K562 (cell line): ENCODE data around the gene MPI. TPM values are rescaled to one million over a fixed set of nuclear protein-coding genes. Genes with fewer than 3 reads are reported as not detected.

ENCODE experiments used
- BHLHE40 ChIP-seq: IDR thresholded peaks from 2 replicates; pipeline ENCODE4 v1.6.1; 2011; ENCODE audit warnings: low read length, improper control_type of control experiment
- BRF1 ChIP-seq: IDR thresholded peaks from 3 replicates; pipeline ENCODE4 v1.6.1; 2011; ENCODE audit warnings: borderline replicate concordance, mild to moderate bottlenecking; ENCODE audit not compliant: insufficient read length; ENCODE audit errors: extremely low read depth
- CBX8 ChIP-seq: fragments of 200-600 bp; sonication (generic); IDR thresholded peaks from 2 replicates; pipeline ENCODE4 v1.6.1; 2012; ENCODE audit warnings: borderline replicate concordance, mixed run types, low read depth, mild to moderate bottlenecking, moderate library complexity, mixed read lengths, low read length, control low read depth, inconsistent platforms; ENCODE audit not compliant: poor library complexity, severe bottlenecking; ENCODE audit errors: extremely low read depth
- CXXC5 ChIP-seq: fragments of 250-450 bp; sonication (Bioruptor Pico); IDR thresholded peaks from 2 replicates; pipeline ENCODE4 v1.8.0; 2022; ENCODE audit warnings: inconsistent platforms, mild to moderate bottlenecking, moderate library complexity
- ERF ChIP-seq: fragments of 450-650 bp; formaldehyde crosslinking; IDR thresholded peaks from 2 replicates; pipeline ENCODE4 v1.4.0; 2020; ENCODE audit warnings: mild to moderate bottlenecking, mixed read lengths
- HDAC8 ChIP-seq: fragments of 450-650 bp; IDR thresholded peaks from 2 replicates; pipeline ENCODE4 v1.6.1; 2016; ENCODE audit warnings: mild to moderate bottlenecking, missing genetic modification characterization, moderate library complexity, missing compliant biosample characterization
- HNRNPH1 ChIP-seq: fragments of 200-400 bp; formaldehyde crosslinking; optimal IDR thresholded peaks from 2 replicates; pipeline ENCODE3; 2017; ENCODE audit warnings: low read depth, mild to moderate bottlenecking, low read length, moderate library complexity
- ILK ChIP-seq: fragments of 450-650 bp; IDR thresholded peaks from 2 replicates; pipeline ENCODE4 v1.6.1; 2016; ENCODE audit warnings: missing genetic modification characterization, low read depth, mild to moderate bottlenecking, missing compliant biosample characterization, moderate library complexity, borderline replicate concordance
- JUN ChIP-seq, 2 experiments: sonication (generic) in 1 of 2; formaldehyde crosslinking in 1 of 2; IDR thresholded peaks; 2 replicates each; pipeline versions ENCODE4 v1.6.1 to v1.8.0; 2012 to 2022; ENCODE audit warnings: borderline replicate concordance in 2 of 2, mild to moderate bottlenecking in 2 of 2, improper control_type of control experiment in 1 of 2, low read depth in 1 of 2, low read length in 1 of 2, missing genetic modification reagents in 1 of 2
- MBD2 ChIP-seq: sonication (generic); IDR thresholded peaks from 2 replicates; pipeline ENCODE4 v1.6.1; 2016; ENCODE audit warnings: low read depth, borderline replicate concordance
- MEIS2 ChIP-seq: fragments of 450-650 bp; IDR thresholded peaks from 2 replicates; pipeline ENCODE4 v1.6.1; 2014; ENCODE audit warnings: mild to moderate bottlenecking; ENCODE audit not compliant: partially characterized antibody
- MLX ChIP-seq, 2 experiments: fragments of 450-650 bp in 1 of 2; sonication (generic) in 1 of 2; formaldehyde crosslinking; conservative IDR thresholded peaks; 2 replicates each; pipeline versions ENCODE4 v1.4.0 to v1.8.1; 2020 to 2022; ENCODE audit warnings: mild to moderate bottlenecking in 1 of 2, missing genetic modification reagents in 1 of 2
- PHB2 ChIP-seq: fragments of 450-650 bp; IDR thresholded peaks from 2 replicates; pipeline ENCODE4 v1.6.1; 2017; ENCODE audit warnings: low read depth
- POLR2H ChIP-seq: IDR thresholded peaks from 2 replicates; pipeline ENCODE4 v1.6.1; 2016; ENCODE audit warnings: missing genetic modification characterization, low read depth, mild to moderate bottlenecking, control low read depth, missing compliant biosample characterization, moderate library complexity
- RB1 ChIP-seq: fragments of 450-650 bp; IDR thresholded peaks from 2 replicates; pipeline ENCODE4 v1.6.1; 2017; ENCODE audit warnings: low read depth, mild to moderate bottlenecking
- SIN3A ChIP-seq, 2 experiments: fragments of 150-350 bp in 1 of 2; IDR thresholded peaks; 2 replicates each; pipeline ENCODE4 v1.6.1; 2011 to 2016; ENCODE audit warnings: borderline replicate concordance in 2 of 2, low read depth in 2 of 2, low read length in 2 of 2, mild to moderate bottlenecking in 2 of 2, moderate library complexity in 2 of 2; ENCODE audit not compliant: control insufficient read depth in 1 of 2
- SMARCC2 ChIP-seq: fragments of 450-650 bp; IDR thresholded peaks from 2 replicates; pipeline ENCODE4 v1.6.1; 2017; ENCODE audit warnings: antibody characterized with exemption, moderate library complexity, mild to moderate bottlenecking, low read depth
- TAL1 ChIP-seq: fragments of 450-650 bp; IDR thresholded peaks from 2 replicates; pipeline ENCODE4 v1.6.1; 2016; ENCODE audit warnings: mild to moderate bottlenecking
- TCF7 ChIP-seq: sonication (generic); IDR thresholded peaks from 2 replicates; pipeline ENCODE4 v1.6.1; 2016; ENCODE audit warnings: antibody characterized with exemption, borderline replicate concordance
- ZHX1 ChIP-seq: fragments of 150-350 bp; conservative IDR thresholded peaks from 2 replicates; pipeline ENCODE4 v1.6.1; 2014; ENCODE audit warnings: low read length
- ZNF239 ChIP-seq: fragments of 250-450 bp; sonication (Bioruptor Pico); IDR thresholded peaks from 2 replicates; pipeline ENCODE4 v1.4.0; 2020; ENCODE audit warnings: mild to moderate bottlenecking
- ZNF77 ChIP-seq: fragments of 250-450 bp; sonication (Bioruptor Pico); IDR thresholded peaks from 2 replicates; pipeline ENCODE4 v1.5.0; 2020
- polyA plus RNA-seq, 8 experiments: library from polyadenylated mRNA; depleted of rRNA in 4 of 8; stranded (reverse) in 5 of 8; unstranded in 3 of 8; fragments of >200 nt; fragmentation: Nextera tagmentation in 2 of 8; fragmentation: Illumina TruSeq in 1 of 8; extraction: Ambion mirVana in 2 of 8; extraction: Trizol in 1 of 8; gene quantifications; 2 replicates each; pipeline versions ENCODE4 v1.2.1 to v1.2.3, GENCODE V29; 2011 to 2014; ENCODE audit warnings: inconsistent platforms in 1 of 8, missing spikeins in 1 of 8
- total RNA-seq, 7 experiments: library from RNA; depleted of rRNA in 6 of 7; stranded (reverse); fragments of >200 nt in 6 of 7; fragmentation: Illumina TruSeq in 2 of 7; extraction: Trizol in 2 of 7; gene quantifications; 2 replicates each; pipeline versions ENCODE4 v1.2.1 to v1.2.3, GENCODE V29; 2011 to 2021; ENCODE audit warnings: low replicate concordance in 1 of 7
- TF ChIP-seq, protein P1 (sequence below): fragments of 250-450 bp; sonication (Bioruptor Pico); IDR thresholded peaks from 2 replicates; pipeline ENCODE4 v1.5.0; 2021

The MPI gene
- total and polyA plus RNA-seq, 9 of the 15 experiments (the other 6 are each of a cell fraction or from before 2014, with no cell fraction given) = 30.7 to 105 (median 40.5) TPM

- TF ChIP-seq POLR2H (tag) (peak; percentile 87), SIN3A (IDR thresholded peaks at IDR 0.05; ENCODE audit: borderline replicate concordance in 2 of 2, control insufficient read depth in 1 of 2, low read depth in 2 of 2, low read length in 2 of 2) (peak; percentile 48 to 85; a peak in 2 of 4 replicates), JUN (IDR thresholded peaks at IDR 0.05; ENCODE audit: borderline replicate concordance, low read depth, low read length) (no peak), JUN (CRISPR knock-in tag; IDR thresholded peaks at IDR 0.05; ENCODE audit: borderline replicate concordance) (no peak; the same call in 1 of the 2 replicates), HDAC8 (tag) (no peak), PHB2 (no peak), CBX8 (no peak), BRF1 (no peak), TCF7 (no peak), ZHX1 (no peak), ZNF77 (CRISPR knock-in tag) (no peak), HNRNPH1 (no peak), TAL1 (no peak), BHLHE40 (peak; percentile 96), MEIS2 (peak; percentile 87), MBD2 (no peak; the same call in 1 of the 2 replicates), ZNF239 (CRISPR knock-in tag) (no peak), ERF (CRISPR knock-in tag) (no peak), MLX (CRISPR knock-in tag; conservative IDR thresholded peaks at IDR 0.05) (no peak), RB1 (peak; percentile 94; the same call in 1 of the 2 replicates), ILK (tag) (no peak), CXXC5 (peak; percentile 96), SMARCC2 (no peak)
- TF ChIP-seq, protein P1, sequence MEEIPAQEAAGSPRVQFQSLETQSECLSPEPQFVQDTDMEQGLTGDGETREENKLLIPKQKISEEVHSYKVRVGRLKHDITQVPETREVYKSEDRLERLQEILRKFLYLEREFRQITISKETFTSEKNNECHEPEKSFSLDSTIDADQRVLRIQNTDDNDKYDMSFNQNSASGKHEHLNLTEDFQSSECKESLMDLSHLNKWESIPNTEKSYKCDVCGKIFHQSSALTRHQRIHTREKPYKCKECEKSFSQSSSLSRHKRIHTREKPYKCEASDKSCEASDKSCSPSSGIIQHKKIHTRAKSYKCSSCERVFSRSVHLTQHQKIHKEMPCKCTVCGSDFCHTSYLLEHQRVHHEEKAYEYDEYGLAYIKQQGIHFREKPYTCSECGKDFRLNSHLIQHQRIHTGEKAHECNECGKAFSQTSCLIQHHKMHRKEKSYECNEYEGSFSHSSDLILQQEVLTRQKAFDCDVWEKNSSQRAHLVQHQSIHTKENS (CRISPR knock-in tag) = no peak
Measured at GRCh38 chr15:74937590-74938371, 47.9 kb downstream of the MPI start, which contains the start of gene COX5A (continued).
